Cardiac septum (tissue), 1 donor: ENCODE results near the gene TMPRSS9. TPM values are rescaled to one million over a fixed set of nuclear protein-coding genes. Genes with fewer than 3 reads are reported as not detected.

Experiments
- DNase-seq: peaks from one replicate; pipeline ENCODE4 v3.0.0-alpha.2; 2020; ENCODE audit warnings: low spot score
- intact Hi-C: fragments of 100-400 bp; cut with DNase I; formaldehyde crosslinking; loops from one replicate; pipeline ENCODE4 v1.14.0; 2022
- total RNA-seq: library from RNA; stranded (reverse); fragmentation: NEBNext Ultra II Directional; extraction: Animal tissue kit (Norgen Biotek cat#: 25700); gene quantifications from one replicate; pipeline ENCODE4 v1.2.1, GENCODE V29; 2021
- donor health status: DM: no; HTN: no; CAD: no.

Gene TMPRSS9
- total RNA-seq, 1 donor from 2014 or later = not detected

- intact Hi-C loops = loop anchor here (2.0 kb wide), 2 partner anchors 27 to 35 kb away; no protein-coding TSS in a partner anchor
- peak; percentile 98 for DNase-seq
Measured at GRCh38 chr19:2427429-2428320, 67.6 kb downstream of the TMPRSS9 start, which contains the start of gene TIMM13. TSS of gene TIMM13 (minus strand) at chr19:2427586. CDS start at chr19:2427533, 53 bp downstream.

DNA sequence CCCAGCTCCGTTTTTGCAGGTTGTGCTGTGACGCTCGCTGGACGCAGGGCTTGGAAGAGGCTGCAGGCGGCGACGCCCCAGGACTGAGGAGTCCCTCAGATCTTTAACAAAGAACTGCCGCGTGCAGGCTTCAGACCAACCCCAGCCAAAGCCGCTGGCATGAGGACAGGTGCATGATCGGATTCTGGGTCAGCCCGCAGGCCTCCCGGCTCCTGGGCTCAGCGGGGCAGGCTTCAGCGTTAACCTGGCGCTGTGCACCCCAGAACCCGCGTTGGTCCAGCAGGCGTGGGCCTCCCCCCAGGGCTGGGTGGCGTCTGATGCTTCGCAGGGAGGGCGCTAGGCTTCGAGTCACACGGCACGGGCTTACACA is 68.2 kb downstream of the TMPRSS9 start:
- no peak for DNase-seq
- intact Hi-C loops = no loop called here

DNA sequence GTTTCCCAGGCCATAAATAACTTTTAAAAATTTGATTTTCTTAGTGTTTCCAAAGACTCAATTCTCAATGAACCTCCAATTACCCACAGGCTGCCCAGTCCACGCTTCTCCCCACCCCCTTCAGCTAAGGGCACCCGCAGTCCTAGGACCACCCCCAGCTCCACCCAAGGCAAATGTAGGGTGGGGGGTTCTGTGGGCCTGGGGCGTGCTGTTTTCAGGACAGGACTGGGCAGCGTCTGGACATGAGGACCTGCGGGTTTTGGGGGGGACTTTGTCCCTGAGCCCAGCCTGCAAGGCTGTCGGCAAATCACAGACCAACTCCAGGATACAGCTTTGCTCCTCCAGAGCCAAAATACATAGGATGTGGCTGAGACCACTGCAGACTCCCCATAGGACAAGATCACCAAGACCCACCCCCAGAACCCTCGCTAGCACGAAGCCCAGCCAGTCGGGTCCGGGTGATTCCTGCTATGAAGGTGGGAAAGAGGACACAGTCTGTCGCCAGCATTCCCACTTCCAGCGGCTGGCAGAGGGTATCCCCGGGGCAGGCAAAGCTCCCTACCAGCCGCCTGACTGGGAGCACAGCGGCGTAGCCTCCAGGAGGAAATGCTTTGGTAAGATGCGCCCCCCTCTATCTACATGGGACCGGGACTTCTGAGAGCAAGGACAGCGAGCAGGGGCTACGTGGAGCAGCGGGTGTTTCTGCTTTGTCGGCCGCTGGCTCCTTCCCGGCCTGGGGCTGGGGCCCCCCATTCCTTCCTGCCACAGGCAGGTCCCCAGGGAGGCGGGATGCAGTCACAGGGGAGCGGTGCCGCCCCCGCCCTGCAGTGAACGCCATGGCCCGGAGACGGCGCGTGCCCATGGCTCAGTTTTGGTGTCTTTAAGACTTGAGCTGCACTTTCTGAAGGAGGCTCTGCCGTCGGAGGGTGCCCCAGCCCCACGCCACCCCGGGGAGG is 69.0 kb downstream of the TMPRSS9 start:
- no peak for DNase-seq
- intact Hi-C loops = no loop called here

DNA sequence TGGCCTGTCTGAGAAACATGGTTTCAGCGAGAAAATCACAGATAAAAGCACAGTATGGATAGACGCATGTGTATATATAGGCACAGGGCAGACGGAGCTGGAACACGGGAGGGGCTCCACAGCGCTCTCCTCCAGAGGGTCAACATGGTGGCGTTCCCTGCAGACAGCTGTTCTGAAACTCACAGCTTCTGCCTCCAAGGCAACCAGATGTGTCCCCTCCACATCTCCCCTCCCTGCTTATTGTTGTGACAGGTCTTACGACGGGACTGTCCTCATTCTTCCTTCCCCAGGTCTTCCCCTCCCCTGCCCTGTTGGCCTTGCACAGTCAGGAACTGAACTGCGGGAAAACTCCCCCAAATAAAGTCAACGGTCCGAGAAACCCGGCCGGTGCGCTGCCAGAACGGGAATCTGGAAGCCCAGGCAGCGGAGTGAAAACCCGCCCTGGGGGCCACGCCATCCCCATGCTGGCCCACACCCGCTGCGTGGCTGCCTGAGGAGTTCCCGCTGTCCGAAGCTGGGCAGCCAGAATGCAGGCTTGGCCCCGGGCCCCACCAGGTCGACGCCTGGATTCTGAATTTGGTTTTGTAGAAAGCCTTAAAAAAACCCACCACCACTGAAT is 70.0 kb downstream of the TMPRSS9 start:
- DNase-seq = no peak
- intact Hi-C loops = no loop called here

- no peak for DNase-seq
- intact Hi-C loops = no loop called here
Measured at GRCh38 chr19:2431318-2432055, 71.4 kb downstream of the TMPRSS9 start.

DNA sequence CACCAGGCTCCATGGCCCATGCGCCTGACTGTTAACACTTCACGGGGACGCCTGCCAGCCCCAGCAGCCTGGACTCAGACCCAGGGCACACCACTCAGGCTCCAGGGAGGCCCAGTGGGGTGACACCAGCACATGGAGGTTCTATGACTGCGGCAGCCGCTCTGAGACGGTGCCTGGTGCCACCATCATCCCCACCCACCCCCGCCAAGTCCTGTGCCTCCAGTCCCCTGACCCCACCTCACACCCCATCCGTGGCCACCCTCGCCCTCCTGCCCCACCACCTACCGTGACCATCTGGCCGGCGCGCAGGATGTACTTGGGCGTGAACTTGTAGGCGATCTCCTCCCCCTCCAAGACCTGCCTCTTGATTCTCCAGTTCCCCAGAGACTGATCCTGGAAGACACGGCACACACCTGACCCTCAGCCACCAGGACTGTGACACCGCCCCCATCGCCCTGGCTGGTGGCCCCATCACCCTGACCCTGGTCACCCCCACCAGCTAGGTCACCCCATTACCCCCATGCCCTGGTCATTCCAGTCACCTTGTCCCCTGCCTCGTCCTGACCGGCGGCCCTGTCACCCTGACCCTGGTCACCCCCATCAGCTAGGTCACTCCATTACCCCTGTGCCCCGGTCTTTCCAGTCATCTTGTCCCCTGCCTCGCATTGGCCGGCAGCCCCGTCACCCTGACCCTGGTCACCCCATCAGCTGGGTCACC is 72.2 kb downstream of the TMPRSS9 start:
- intact Hi-C loops = no loop called here
- DNase-seq = no peak

DNA sequence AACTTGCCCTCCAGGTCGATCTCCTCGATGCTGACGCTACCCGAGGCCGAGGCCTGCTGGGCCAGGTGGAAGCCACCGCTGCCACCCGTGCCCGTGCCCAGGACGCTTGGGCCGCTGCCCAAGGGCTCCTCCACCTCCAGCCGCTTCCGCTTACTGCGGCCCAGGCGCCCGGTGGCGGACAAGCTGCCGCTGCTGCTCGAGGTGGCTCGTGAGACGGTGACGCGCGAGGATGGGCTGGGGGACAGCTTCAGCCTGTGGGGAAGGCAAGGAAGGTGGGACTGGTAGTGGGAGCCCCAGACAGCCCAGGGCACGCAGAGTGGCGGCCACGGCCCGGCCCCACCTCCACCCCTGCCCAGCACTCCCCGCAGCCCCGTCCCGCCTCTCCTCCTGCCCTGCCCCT is 73.8 kb downstream of the TMPRSS9 start:
- no peak for DNase-seq
- intact Hi-C loops = no loop called here

DNA sequence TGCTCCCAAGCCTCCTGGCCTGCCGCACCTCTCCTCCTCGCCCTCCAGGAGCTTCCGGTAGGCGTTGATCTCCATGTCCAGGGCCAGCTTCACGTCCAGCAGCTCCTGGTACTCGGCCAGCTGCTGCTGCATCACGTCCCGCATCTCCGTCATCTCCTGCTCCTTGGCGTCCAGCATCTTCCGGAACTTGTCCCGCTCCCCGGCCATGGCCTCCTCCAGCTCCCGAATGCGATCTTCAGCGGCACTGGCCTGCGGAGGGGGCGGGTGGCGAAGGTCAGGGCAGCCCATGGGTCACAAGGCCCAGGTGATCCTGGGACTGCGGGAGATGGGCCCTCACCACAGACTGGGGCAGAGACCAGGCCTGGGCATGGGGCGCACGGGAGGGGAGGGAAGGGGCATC is 74.2 kb downstream of the TMPRSS9 start:
- no peak for DNase-seq

GRCh38 chr19:2434721-2435265 is 74.7 kb downstream of the TMPRSS9 start:
- intact Hi-C loops = no loop called here
- no peak for DNase-seq

More for the DNA sequence above, 74.2 kb downstream of the TMPRSS9 start:
- intact Hi-C loops = no loop called here

- intact Hi-C loops = no loop called here
Measured at GRCh38 chr19:2436384-2436783, 76.3 kb downstream of the TMPRSS9 start.

GRCh38 chr19:2436926-2437325 is 76.9 kb downstream of the TMPRSS9 start:
- no peak for DNase-seq

More at GRCh38 chr19:2436384-2436783, 76.3 kb downstream of the TMPRSS9 start:
- DNase-seq = no peak

GRCh38 chr19:2438178-2438577 is 78.1 kb downstream of the TMPRSS9 start:
- intact Hi-C loops = no loop called here
- no peak for DNase-seq

More at GRCh38 chr19:2436926-2437325, 76.9 kb downstream of the TMPRSS9 start:
- intact Hi-C loops = no loop called here

- no peak for DNase-seq
- intact Hi-C loops = no loop called here
Measured at GRCh38 chr19:2440515-2440914, 80.5 kb downstream of the TMPRSS9 start.

DNA sequence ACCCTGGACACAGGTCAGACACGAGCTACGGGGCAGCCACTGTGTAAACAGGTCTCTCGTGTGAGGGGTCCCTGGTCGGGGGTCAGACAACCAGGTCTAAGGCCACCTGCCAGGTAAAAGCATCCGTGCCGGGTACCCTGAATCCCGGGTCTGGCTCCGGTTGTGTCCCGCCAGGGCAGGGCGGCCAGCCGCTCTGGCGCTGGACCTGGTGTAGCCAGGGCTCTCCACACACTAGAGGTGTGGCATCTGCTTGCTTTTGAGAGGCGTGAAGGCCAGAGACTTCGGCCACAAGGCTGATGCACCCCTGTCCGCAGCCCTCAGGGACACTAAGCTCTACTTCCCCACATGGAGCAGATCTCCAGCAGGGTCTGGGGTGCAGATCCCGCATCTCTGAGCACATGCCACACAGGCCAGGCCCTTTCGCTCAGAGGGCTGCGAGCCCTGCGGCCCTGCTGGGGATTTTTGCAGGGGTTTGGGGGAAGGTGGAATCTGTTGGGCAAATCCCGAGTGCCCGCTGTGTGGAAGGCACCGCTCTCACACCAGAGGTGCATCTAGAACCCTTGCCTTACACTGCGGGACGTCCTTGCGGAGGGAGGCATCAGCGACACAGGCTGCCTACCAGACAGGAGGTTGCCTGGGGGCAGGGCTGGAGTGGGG is 81.2 kb downstream of the TMPRSS9 start:
- DNase-seq = no peak

DNA sequence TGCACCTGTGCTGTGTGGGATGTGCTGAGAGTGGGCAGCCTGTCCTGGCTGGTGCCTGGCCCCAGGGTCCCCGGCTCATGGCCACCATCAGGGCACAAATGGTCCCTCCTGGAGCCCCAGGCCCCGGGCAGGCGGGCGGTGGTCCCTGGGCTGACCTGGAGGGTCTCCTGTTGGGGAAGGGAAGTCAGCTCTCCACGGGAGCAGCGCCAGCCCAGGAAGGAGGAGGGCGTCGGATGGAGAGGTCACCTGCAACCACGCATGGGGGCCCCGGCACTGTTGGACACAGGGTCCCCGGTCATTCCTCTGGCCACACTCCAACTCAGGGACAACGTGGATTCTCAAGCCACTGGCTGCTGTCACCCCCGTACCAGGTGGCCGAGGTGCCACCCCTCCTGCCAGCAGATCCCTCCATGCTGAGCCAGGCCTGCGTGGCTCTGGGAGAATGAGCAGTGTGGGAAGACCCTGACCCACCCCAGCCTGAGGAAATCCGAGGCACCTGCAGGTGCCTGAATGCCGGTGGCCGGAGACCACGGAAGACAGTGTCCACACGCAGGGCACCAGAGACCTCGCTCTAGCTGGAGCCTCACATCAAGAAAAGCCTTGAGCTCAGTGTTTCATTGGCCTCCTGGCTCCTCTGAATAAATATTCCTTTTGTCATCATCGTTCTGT is 83.2 kb downstream of the TMPRSS9 start:
- DNase-seq = no peak
- intact Hi-C loops = no loop called here

More for the DNA sequence above, 81.2 kb downstream of the TMPRSS9 start:
- intact Hi-C loops = no loop called here

- DNase-seq = no peak
- intact Hi-C loops = no loop called here
Measured at GRCh38 chr19:2443785-2444182, 83.7 kb downstream of the TMPRSS9 start.
